ENCODE results near the gene IER2. TPM values are rescaled to one million over a fixed set of nuclear protein-coding genes. Genes with fewer than 3 reads are reported as not detected.

IER2 gene
- total and polyA plus RNA-seq, 9 of the 15 experiments (the other 6 are each of a cell fraction or from before 2014, with no cell fraction given), result 4.5 to 205 (median 23.7) TPM

GRCh38 chr19:13150187-13150930, at the start of gene IER2, which contains the start of gene STX10 (continued):
- TF ChIP-seq KDM5B (IDR thresholded peaks at IDR 0.05; ENCODE audit: insufficient replicate concordance, low read depth, low read length) (peak; percentile 31), SAP30 (IDR thresholded peaks at IDR 0.05; ENCODE audit: borderline replicate concordance, insufficient read depth, low read depth, low read length, poor library complexity, severe bottlenecking) (peak; percentile 63), ZNF696 (CRISPR knock-in tag; conservative IDR thresholded peaks at IDR 0.05) (no peak), GTF2A2 (tag; IDR thresholded peaks at IDR 0.05) (no peak), SMAD2 (IDR thresholded peaks at IDR 0.05; ENCODE audit: low read depth, low read length) (no peak), CC2D1A (IDR thresholded peaks at IDR 0.05) (0 out of 2 replicates have a peak, but pooled peaks have one; percentile 34), NUFIP1 (IDR thresholded peaks at IDR 0.05; ENCODE audit: partially characterized antibody) (no peak), ZHX1 (conservative IDR thresholded peaks at IDR 0.05; ENCODE audit: low read length) (no peak; the same call in 1 of the 2 replicates), ZNF253 (CRISPR knock-in tag; conservative IDR thresholded peaks at IDR 0.05) (no peak), ZNF277 (CRISPR knock-in tag; IDR thresholded peaks at IDR 0.05; ENCODE audit: borderline replicate concordance) (no peak), NR4A1 (CRISPR knock-in tag; IDR thresholded peaks at IDR 0.05) (no peak), NR4A1 (tag; IDR thresholded peaks at IDR 0.05) (0 out of 2 replicates have a peak, but pooled peaks have one; percentile 44), ZNF354B (CRISPR knock-in tag; IDR thresholded peaks at IDR 0.05) (no peak), MCM5 (IDR thresholded peaks at IDR 0.05; ENCODE audit: low read depth) (no peak), SNRNP70 (optimal IDR thresholded peaks at IDR 0.05; ENCODE audit: low read depth, low read length) (no peak), ARID1B (IDR thresholded peaks at IDR 0.05) (peak; percentile 44), HCFC1 (IDR thresholded peaks at IDR 0.05; ENCODE audit: low read depth, low read length) (peak; percentile 94), MYBL2 (IDR thresholded peaks at IDR 0.05; ENCODE audit: low read depth) (no peak), MYBL2 (CRISPR knock-in tag; IDR thresholded peaks at IDR 0.05; ENCODE audit: borderline replicate concordance) (no peak), SP2 (IDR thresholded peaks at IDR 0.05; ENCODE audit: extremely low read depth, low read depth, low read length, poor library complexity, severe bottlenecking) (peak; percentile 96), ZNF589 (CRISPR knock-in tag; IDR thresholded peaks at IDR 0.05; ENCODE audit: low read depth) (no peak), RBM25 (IDR thresholded peaks at IDR 0.05; ENCODE audit: low read depth, low read length, severe bottlenecking) (no peak), TGIF2 (CRISPR knock-in tag; IDR thresholded peaks at IDR 0.05) (no peak)
